Brain pericyte (primary cell): ENCODE data around the gene TAF3.
"Not testable (repeated sequence)": the region's sequence is repeated elsewhere in the genome, so short reads cannot be mapped to it uniquely, and the experiment has no call there.

Experiments
- DNase-seq: peaks from one replicate; pipeline ENCODE4 v3.0.0-alpha.2; 2012; ENCODE audit warnings: low read depth, low spot score

TAF3 gene

GRCh38 chr10:7810443-7810842, 7.9 kb upstream of the TAF3 start:
- DNase-seq = no peak

DNA sequence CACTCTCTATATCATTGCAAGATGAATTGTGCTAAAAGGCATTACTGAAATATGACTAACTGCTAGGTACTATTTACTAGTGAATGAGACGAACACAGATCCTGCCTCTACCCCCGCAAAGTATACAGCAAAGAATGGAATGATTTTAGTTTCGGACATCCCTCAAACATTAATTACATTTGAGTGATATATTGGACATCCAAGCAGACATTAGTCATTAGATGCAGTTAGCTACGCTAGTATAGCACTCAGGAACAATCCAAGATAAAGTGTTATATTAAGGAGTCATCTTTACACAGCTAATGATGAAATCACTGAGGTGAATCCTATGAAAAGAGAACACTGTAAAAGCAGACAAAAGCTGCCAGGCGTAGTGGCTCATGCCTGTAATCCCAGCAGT, 7.3 kb upstream of the TAF3 start:
- DNase-seq = no peak

GRCh38 chr10:7811743-7812142, 6.6 kb upstream of the TAF3 start:
- not testable (repeated sequence) for DNase-seq

DNA sequence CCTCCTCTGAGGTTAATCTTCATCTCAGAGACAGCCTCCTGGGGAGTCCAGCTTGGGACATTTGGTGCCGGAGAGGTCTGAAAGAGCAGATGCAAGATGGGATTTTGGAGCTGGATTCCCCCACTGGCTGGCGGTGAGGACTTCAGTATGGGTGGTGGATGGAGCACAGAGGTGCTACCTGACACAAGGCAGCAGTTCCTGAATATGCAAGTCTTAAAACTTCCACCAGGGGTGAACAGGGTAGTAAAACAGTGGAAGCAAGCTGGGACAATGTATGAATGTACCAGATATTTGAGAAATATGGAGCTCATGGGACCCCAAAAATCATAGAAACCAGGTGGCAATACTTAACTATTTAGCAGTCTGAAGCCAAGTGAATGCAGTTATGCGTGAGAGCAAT, 4.8 kb upstream of the TAF3 start:
- DNase-seq = no peak

DNA sequence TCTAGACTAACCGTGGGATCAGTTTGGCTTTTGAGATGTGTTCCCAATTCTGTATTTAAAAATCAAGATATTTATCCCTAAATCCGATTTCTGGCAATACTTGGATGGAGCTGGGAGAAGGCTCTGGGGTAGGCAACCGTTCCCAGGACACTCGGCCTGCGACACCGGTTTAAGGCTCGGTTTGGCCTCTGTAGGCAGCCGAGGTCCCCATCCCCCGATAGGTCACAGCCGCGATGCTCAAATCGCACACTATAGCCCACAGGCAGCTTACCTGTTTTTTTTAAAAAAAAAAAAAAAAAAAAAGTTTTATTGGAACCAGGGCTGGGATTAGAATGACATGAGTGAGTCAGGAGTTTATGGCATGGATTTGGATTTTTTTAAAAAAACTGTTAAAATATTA, 729 bp upstream of the TAF3 start:
- no peak for DNase-seq

- no peak for DNase-seq
Observed at GRCh38 chr10:7817984-7818294, 366 bp upstream of the TAF3 start.

DNA sequence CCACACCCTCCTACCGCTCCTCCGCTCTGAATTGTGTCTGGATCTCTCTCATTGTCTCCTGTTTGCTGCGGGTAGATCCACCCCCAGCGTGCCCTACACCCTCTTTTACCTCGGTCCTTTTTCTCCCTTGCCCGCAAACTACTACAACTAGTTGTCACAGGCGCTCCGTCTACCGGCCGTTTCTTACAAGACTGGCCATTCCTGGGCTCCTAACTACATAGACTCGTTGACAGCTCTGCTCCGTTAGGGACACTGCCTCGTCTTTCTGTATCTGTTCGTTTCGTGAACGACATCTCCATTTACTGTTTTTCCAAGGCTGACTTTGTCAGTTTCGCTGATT, 786 bp downstream of the TAF3 start:
- no peak for DNase-seq

GRCh38 chr10:7824251-7824650, 5.9 kb downstream of the TAF3 start:
- no peak for DNase-seq

DNA sequence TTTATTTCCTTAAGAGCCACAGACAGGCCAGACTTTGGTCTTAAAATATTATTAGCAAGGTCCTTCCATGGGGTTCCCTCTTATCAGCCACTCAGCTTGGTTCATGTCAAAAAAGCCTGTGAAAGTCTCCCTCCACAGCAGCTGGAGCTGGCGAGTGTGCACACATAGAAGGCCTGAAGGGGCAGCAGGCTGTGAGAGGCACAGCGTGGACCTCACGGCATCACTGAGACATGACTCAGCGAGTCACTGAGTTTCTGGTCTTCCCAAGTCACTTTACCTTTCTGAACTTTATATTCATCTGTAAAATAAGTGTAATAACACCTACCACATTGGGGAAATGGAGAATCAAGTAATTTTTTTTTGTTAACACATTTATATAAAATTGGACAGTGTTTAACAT, 8.7 kb downstream of the TAF3 start:
- DNase-seq = no peak

DNA sequence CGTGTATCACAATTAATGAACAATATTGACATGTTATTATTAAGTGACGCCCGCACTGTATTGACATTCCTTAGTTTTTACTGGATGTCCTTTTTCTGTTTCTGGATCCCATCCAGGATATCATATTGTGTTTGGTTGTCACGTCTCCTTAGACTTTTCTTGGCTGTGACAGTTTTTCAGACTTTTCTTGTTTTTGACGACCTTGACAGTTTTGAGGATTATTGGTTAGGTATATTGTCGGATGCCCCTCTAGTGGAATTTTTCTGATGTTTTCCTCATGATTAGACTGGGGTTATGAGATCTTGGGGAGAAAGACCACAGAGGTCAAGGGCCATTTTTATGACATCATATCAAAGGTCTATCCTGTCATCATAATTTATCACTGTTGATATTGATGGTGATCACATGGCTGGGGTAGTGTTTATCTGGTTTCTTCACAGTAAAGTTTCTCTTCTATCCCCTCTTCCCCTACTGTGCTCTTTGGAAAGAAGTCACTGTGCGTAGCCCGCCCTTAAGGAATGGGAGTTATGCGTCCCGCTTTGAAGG, 11.1 kb downstream of the TAF3 start:
- no peak for DNase-seq

DNA sequence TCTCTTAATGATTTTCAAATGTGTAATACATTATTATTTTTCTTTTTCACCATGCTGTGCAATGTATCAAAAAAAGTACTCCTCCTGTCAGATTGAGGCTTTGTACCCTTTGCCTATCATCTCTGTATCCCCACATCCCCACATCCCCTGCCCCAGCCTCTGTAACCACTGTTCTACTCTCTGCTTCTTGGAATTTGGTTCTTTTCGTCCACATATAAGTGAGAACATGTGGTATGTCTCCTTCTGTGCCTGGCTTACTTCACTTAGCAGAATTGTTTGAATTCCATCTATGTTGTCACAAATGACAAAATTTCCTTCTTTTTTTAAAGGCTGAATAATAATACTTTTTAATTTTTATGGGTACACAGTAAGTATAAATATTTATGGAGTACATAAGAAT, 13.8 kb downstream of the TAF3 start:
- DNase-seq = no peak

DNA sequence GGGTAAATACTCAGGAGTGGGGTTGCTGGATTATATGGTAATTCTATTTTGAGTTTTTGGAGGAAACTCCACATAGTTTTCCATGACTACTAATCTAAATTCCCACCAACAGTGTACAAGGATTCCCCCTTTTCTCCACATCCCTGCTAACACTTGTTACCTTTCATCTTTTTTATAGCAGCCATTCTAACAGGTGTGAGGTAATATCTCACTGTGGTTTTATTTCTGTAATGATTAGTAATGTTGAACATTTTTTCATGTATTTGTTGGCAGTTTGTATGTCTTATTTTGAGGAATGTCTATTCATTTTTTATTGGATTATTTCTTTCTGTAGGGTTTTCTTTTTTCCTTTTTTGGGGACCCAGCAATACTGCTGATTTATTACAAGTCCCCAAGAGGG, 14.9 kb downstream of the TAF3 start:
- DNase-seq = no peak

GRCh38 chr10:7834262-7834661, 16.0 kb downstream of the TAF3 start:
- DNase-seq = no peak

GRCh38 chr10:7836571-7836970, 18.3 kb downstream of the TAF3 start:
- DNase-seq = no peak

GRCh38 chr10:7846591-7846990, 28.3 kb downstream of the TAF3 start:
- DNase-seq = no peak

GRCh38 chr10:7853226-7853842, 35.0 kb downstream of the TAF3 start:
- DNase-seq = no peak

- no peak for DNase-seq
Observed at GRCh38 chr10:7853890-7854289, 35.6 kb downstream of the TAF3 start.

DNA sequence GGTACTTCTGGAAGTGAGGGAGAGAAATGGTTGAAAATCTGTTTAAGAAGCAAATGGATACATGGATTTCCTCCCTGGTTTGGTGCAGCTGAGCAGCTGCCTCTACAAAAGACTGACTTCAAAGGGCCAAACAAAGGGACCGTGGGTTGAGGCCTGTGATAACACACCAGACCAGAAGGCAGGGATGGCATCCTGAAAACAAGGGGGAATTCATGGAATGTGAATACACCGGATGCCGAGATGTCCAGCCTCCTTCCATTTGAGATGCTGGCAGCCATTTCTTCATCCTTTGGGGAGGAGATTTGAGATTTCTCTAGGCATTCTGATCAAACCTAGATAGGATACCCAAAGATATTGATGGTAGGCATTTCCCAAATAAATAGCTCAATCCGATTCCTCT, 36.9 kb downstream of the TAF3 start:
- DNase-seq = no peak

GRCh38 chr10:7856678-7857077, 38.4 kb downstream of the TAF3 start:
- no peak for DNase-seq

DNA sequence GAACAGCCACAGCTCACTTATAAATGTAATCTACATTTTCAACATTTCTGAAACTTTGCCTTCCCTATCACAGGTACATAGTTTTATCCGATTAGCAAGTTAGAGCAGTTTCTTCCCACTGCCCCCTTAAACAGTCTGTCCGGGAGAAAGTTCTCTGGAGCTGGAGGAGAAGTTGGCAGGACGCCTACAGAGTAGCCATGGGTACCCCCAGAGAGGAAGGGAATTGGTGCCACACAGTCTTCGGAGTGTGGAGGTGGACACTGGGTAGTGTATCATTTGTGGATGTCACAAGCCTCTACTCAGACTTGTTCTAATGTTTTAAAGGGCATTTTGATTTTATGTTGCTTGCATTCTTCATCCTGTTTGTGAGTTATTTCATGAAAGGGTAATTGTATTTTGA, 39.0 kb downstream of the TAF3 start:
- no peak for DNase-seq

DNA sequence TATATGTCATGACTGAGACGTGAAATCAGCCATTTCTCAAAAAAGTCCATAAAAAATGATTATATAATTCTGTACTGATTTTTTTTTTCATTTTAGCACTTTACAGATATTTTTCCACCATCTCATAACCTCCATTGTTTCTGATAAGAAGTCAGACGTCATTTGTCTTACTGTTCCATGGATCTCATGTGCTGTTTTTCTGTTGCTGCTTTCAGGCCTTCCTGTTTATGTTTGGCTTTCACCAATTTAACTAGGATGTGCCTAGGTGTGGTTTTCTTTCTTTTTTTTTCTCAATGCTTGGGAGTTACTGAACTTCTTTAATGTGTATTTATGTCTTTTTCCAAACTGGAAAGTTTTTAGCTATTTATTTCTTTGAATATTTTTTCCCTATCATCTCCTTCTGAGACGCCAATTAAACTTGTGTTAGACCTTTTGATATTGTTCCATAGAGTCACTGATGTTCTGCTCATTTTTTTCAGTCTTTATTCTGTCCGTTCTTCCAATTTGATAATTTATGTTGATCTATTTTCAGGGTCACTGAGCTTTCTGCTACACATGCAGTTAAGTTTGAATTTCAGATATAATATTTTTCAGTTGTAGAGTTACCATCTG, 43.3 kb downstream of the TAF3 start:
- DNase-seq = no peak

GRCh38 chr10:7862121-7862514, 43.8 kb downstream of the TAF3 start:
- no peak for DNase-seq

GRCh38 chr10:7866176-7866575, 47.9 kb downstream of the TAF3 start:
- no peak for DNase-seq

GRCh38 chr10:7872041-7872442, 53.7 kb downstream of the TAF3 start:
- no peak for DNase-seq
